IMR-90 (cell line): Measurements from ENCODE around the gene VAV3. TPM values are rescaled to one million over a fixed set of nuclear protein-coding genes. Genes with fewer than 3 reads are reported as not detected.
"Not testable (repeated sequence)": the region's sequence is repeated elsewhere in the genome, so short reads cannot be mapped to it uniquely, and the experiment has no call there.

ENCODE experiments used
- ATAC-seq: fragments of 200-7000 bp; cut with Tn5 transposase; 2 replicates; pipeline ENCODE4 v1.9.1; 2020; ENCODE audit warnings: low read depth, mild to moderate bottlenecking, moderate library complexity
- BruUV-seq: library from RNA; stranded (reverse); fragments of 400-500 nt; replicated peaks from 2 replicates; lab custom pipeline; 2021; lab: Mats Ljungman, UMichigan
- CTCF ChIA-PET: fragments of 300-600 bp; formaldehyde crosslinking; extraction: SDS; loops from one replicate; lab custom pipeline; 2021; ENCODE audit warnings: antibody characterized with exemption; lab: Yijun Ruan, JAX
- POLR2A ChIA-PET: fragments of 300-600 bp; sonication (Branson Sonifier 250); formaldehyde crosslinking; loops from one replicate; lab custom pipeline; 2022; ENCODE audit warnings: antibody characterized with exemption; ENCODE audit not compliant: unreplicated experiment; lab: Charles Lee
- DNase-seq: peaks from one replicate; pipeline ENCODE4 v3.0.0; 2013
- H2AFZ ChIP-seq: replicated peaks from 2 replicates; pipeline ENCODE3; 2013; ENCODE audit warnings: low read length, mild to moderate bottlenecking; ENCODE audit not compliant: poor library complexity
- H2AK5ac ChIP-seq: 2 replicates; pipeline ENCODE4 v1.6.1; 2013; ENCODE audit warnings: low read depth, low read length, inconsistent platforms
- H2AK9ac ChIP-seq: replicated peaks from 2 replicates; pipeline ENCODE3; 2013; ENCODE audit warnings: mild to moderate bottlenecking, low read depth, low read length, moderate library complexity; ENCODE audit not compliant: poor library complexity
- H2BK120ac ChIP-seq: 2 replicates; pipeline ENCODE4 v1.6.1; 2013; ENCODE audit warnings: low read depth, low read length, inconsistent platforms
- H2BK15ac ChIP-seq: 3 replicates; pipeline ENCODE4 v1.6.1; 2013; ENCODE audit warnings: low read depth, low read length, inconsistent platforms
- H2BK20ac ChIP-seq: 2 replicates; pipeline ENCODE4 v1.6.1; 2013; ENCODE audit warnings: low read depth, mild to moderate bottlenecking, inconsistent platforms, low read length, moderate library complexity
- H2BK5ac ChIP-seq: 2 replicates; pipeline ENCODE4 v1.6.1; 2013; ENCODE audit warnings: mild to moderate bottlenecking, low read depth, low read length, inconsistent platforms; ENCODE audit not compliant: poor library complexity, severe bottlenecking
- H3K14ac ChIP-seq: replicated peaks from 2 replicates; pipeline ENCODE4 v1.6.1; 2013; ENCODE audit warnings: low read depth, low read length, inconsistent platforms
- H3K18ac ChIP-seq: 2 replicates; pipeline ENCODE4 v1.6.1; 2013; ENCODE audit warnings: low read depth, low read length, control low read depth
- H3K23ac ChIP-seq: 2 replicates; pipeline ENCODE4 v1.6.1; 2013; ENCODE audit warnings: low read depth, low read length, inconsistent platforms
- H3K27ac ChIP-seq: 2 replicates; pipeline ENCODE4 v1.5.1; 2013; ENCODE audit warnings: mild to moderate bottlenecking, control low read depth, low read length; ENCODE audit not compliant: insufficient read depth
- H3K27me3 ChIP-seq: 2 replicates; pipeline ENCODE4 v1.6.1; 2013; ENCODE audit warnings: low read length; ENCODE audit not compliant: control insufficient read depth, insufficient read depth
- H3K36me3 ChIP-seq: 2 replicates; pipeline ENCODE4 v1.6.1; 2013; ENCODE audit warnings: low read length, mixed read lengths; ENCODE audit not compliant: control insufficient read depth, insufficient read depth
- H3K4ac ChIP-seq: 2 replicates; pipeline ENCODE4 v1.6.1; 2013; ENCODE audit warnings: low read depth, low read length, inconsistent platforms
- H3K4me1 ChIP-seq: 2 replicates; pipeline ENCODE4 v1.6.1; 2013; ENCODE audit warnings: low read length, mixed read lengths; ENCODE audit not compliant: control insufficient read depth, insufficient read depth
- H3K4me2 ChIP-seq: 2 replicates; pipeline ENCODE4 v1.6.1; 2013; ENCODE audit warnings: low read depth, mild to moderate bottlenecking, control low read depth, low read length, moderate library complexity
- H3K4me3 ChIP-seq: 2 replicates; pipeline ENCODE4 v1.5.1; 2013; ENCODE audit warnings: low read depth, mild to moderate bottlenecking, control low read depth, low read length, moderate library complexity; ENCODE audit not compliant: insufficient read depth
- H3K56ac ChIP-seq: 2 replicates; pipeline ENCODE4 v1.6.1; 2013; ENCODE audit warnings: low read length, inconsistent platforms; ENCODE audit not compliant: insufficient read depth; ENCODE audit errors: extremely low read depth
- H3K79me1 ChIP-seq, 2 experiments: 2 replicates each; pipeline ENCODE4 v1.6.1; 2013; ENCODE audit warnings: low read length in 2 of 2, inconsistent platforms in 1 of 2, low read depth in 1 of 2
- H3K9ac ChIP-seq: 2 replicates; pipeline ENCODE4 v1.6.1; 2013; ENCODE audit warnings: low read depth, low read length, control low read depth
- H3K9me1 ChIP-seq: 2 replicates; pipeline ENCODE4 v1.6.1; 2013; ENCODE audit warnings: low read length, inconsistent platforms; ENCODE audit not compliant: insufficient read depth
- H3K9me3 ChIP-seq: 2 replicates; pipeline ENCODE4 v1.6.1; 2013; ENCODE audit warnings: low read length; ENCODE audit not compliant: control insufficient read depth, insufficient read depth
- H4K20me1 ChIP-seq: 2 replicates; pipeline ENCODE4 v1.6.1; 2013; ENCODE audit warnings: low read length, inconsistent platforms; ENCODE audit not compliant: insufficient read depth
- H4K5ac ChIP-seq: 2 replicates; pipeline ENCODE4 v1.6.1; 2013; ENCODE audit warnings: mild to moderate bottlenecking, low read depth, low read length, control low read depth
- H4K8ac ChIP-seq, 2 experiments: 2 replicates each; pipeline ENCODE4 v1.6.1; 2013; ENCODE audit warnings: low read depth in 2 of 2, low read length in 2 of 2, control low read depth in 1 of 2, inconsistent platforms in 1 of 2
- H4K91ac ChIP-seq: 2 replicates; pipeline ENCODE4 v1.6.1; 2013; ENCODE audit warnings: low read depth, low read length, inconsistent platforms; ENCODE audit not compliant: insufficient read depth
- WGBS, 2 experiments: methylation state at CpG; one replicate each; pipeline versions ENCODE4 v1.1.5 to v1.1.7; 2013; ENCODE audit warnings: missing lambda C conversion rate in 2 of 2; ENCODE audit not compliant: insufficient read length in 1 of 2; ENCODE audit errors: extremely low coverage in 2 of 2; 5-methylcytosine and 5-hydroxymethylcytosine counted together
- dilution Hi-C: fragments of 300-500 bp; cut with HindIII; formaldehyde crosslinking; loops from one replicate; pipeline ENCODE4 v1.14.3; 2018; ENCODE audit warnings: low sequenced_read_pairs; ENCODE audit not compliant: unreplicated experiment
- in situ Hi-C: fragments of 300-500 bp; cut with MboI; formaldehyde crosslinking; loops from 3 replicates; pipeline ENCODE4 v1.14.3; 2019; ENCODE audit warnings: low sequenced_read_pairs, inconsistent platforms, mixed read lengths
- intact Hi-C: fragments of 100-400 bp; cut with micrococcal nuclease; formaldehyde crosslinking; loops from 2 replicates; pipeline ENCODE4 v1.10.0; 2022
- polyA plus RNA-seq, 3 experiments: library from polyadenylated mRNA; depleted of rRNA; stranded (reverse); fragments of >200 nt; gene quantifications; 2 replicates each; pipeline ENCODE4 v1.2.3, GENCODE V29; 2012; ENCODE audit warnings: low replicate concordance in 1 of 3
- total RNA-seq: library from RNA; depleted of rRNA; stranded (reverse); fragments of >200 nt; gene quantifications from 2 replicates; pipeline ENCODE4 v1.2.3, GENCODE V29; 2012

Gene VAV3
- total and polyA plus RNA-seq, 2 of the 4 experiments (the other 2 are of a cell fraction) = 0.12 to 0.18 TPM

DNA sequence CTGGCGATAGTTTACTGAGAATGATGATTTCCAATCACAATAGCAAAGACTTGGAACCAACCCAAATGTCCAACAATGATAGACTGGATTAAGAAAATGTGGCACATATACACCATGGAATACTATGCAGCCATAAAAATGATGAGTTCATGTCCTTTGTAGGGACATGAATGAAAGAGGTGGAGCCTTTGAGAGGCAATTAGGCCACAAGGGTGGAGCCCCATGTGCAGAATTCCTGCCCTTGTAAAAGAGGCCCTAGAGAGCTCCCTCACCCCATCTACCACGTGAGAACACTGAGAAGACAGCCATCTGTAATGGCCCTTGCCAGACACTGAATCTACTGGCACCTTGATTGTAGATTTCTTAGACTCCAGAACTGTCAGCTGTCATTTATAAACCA, 314.2 kb downstream of the VAV3 start:
- intact Hi-C loops, H4K20me1 ChIP-seq, POLR2A ChIA-PET, BruUV-seq, ATAC-seq, H2BK120ac ChIP-seq, H3K14ac ChIP-seq, H2AK9ac ChIP-seq, H3K79me1 ChIP-seq, H2BK5ac ChIP-seq, H3K9me1 ChIP-seq, H3K27ac ChIP-seq, H3K9ac ChIP-seq, in situ Hi-C loops, H4K8ac ChIP-seq, H2AK5ac ChIP-seq, H3K56ac ChIP-seq, H3K4me3 ChIP-seq, H3K18ac ChIP-seq, H3K4me1 ChIP-seq, H3K36me3 ChIP-seq, H4K5ac ChIP-seq, H2AFZ ChIP-seq, H3K27me3 ChIP-seq, H3K4me2 ChIP-seq, H3K9me3 ChIP-seq, DNase-seq, H3K4ac ChIP-seq, dilution Hi-C loops, H4K91ac ChIP-seq, H2BK15ac ChIP-seq, H3K23ac ChIP-seq, CTCF ChIA-PET, H2BK20ac ChIP-seq: not testable (repeated sequence)
- WGBS, 2 experiments = no CpG with 5 or more reads among the region's 2 CpGs
